DND-41 (cell line): ENCODE data around the gene PEDS1.

Experiments used
- CTCF ChIP-seq: IDR thresholded peaks from 2 replicates; pipeline ENCODE4 v1.5.1; 2012; ENCODE audit warnings: borderline replicate concordance, low read length, moderate library complexity, mild to moderate bottlenecking; ENCODE audit not compliant: poor library complexity, severe bottlenecking; ENCODE audit errors: extremely low read depth
- EZH2 ChIP-seq: IDR thresholded peaks from 3 replicates; pipeline ENCODE4 v1.6.1; 2012; ENCODE audit warnings: borderline replicate concordance, low read depth, mild to moderate bottlenecking, moderate library complexity, low read length, inconsistent platforms; ENCODE audit not compliant: severe bottlenecking

DNA sequence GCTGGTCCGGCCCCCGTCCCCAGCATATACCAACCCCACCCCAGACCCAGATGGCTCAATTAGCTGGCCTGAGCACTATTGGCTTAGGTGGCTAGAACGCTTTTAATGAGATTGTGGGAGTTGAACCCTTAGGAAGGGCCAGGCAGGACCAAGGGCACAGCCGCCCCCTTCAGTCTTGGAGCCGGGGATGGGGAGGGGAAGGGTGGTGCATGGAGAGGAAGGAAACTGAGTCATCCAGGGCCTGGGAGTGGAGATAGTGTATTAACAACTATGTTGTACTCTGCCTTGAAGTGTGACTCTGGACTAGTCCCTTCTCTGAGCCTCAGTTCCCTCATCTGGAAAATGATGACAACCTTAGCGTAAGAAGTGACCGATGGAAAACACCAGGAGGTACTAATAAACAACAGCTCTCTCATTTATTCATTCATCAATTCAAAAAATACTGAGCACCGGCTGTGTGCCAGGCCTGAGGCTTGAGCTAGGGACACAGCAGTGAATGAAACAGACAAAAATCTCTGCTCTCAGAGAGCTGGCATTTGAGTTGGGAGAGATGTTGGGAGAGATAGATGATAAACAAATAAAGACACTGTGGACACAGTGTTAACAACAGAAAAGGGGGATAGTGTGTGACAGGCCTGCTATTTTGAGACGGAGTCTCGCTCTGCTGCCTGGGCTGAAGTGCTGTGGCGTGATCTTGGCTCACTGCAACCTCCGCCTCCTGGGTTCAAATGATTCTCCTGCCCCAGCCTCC is 11.5 kb downstream of the PEDS1 start:
- TF ChIP-seq CTCF (no peak), EZH2 (no peak)
